MCF 10A (cell line): Measurements from ENCODE around the gene QKI. TPM values are rescaled to one million over a fixed set of nuclear protein-coding genes. Genes with fewer than 3 reads are reported as not detected.
A peak's percentile ranks its signal among the peaks of the same experiment; 100 is the strongest.

Source experiments
- BruUV-seq: library from RNA; stranded (reverse); fragments of 400-500 nt; replicated peaks from 2 replicates; lab custom pipeline; 2021; lab: Mats Ljungman, UMichigan
- CTCF ChIA-PET: fragments of 300-600 bp; sonication (Branson Sonifier 250); formaldehyde crosslinking; extraction: SDS; loops from one replicate; lab custom pipeline; 2021; ENCODE audit warnings: antibody characterized with exemption, inconsistent platforms; lab: Yijun Ruan, JAX
- POLR2A ChIA-PET: fragments of 300-600, 350-650 bp; sonication (Branson Sonifier 250); formaldehyde crosslinking; extraction: SDS; loops from one replicate; lab custom pipeline; 2020; ENCODE audit warnings: antibody characterized with exemption, inconsistent platforms; lab: Yijun Ruan, JAX
- DNase-seq: peaks from one replicate; pipeline ENCODE4 v3.0.0-alpha.2; 2018; ENCODE audit not compliant: unreplicated experiment
- H3K27ac Mint-ChIP-seq: one replicate; pipeline ENCODE4 v1.8.0; 2022; ENCODE audit warnings: mild to moderate bottlenecking, low read depth, mixed read lengths; ENCODE audit not compliant: unreplicated experiment
- H3K27me3 Mint-ChIP-seq: one replicate; pipeline ENCODE4 v1.8.0; 2022; ENCODE audit warnings: mixed read lengths; ENCODE audit not compliant: insufficient read depth, unreplicated experiment
- H3K36me3 Mint-ChIP-seq: one replicate; pipeline ENCODE4 v1.8.0; 2022; ENCODE audit warnings: mild to moderate bottlenecking, moderate library complexity, mixed read lengths; ENCODE audit not compliant: insufficient read depth, unreplicated experiment
- H3K4me1 Mint-ChIP-seq: one replicate; pipeline ENCODE4 v1.8.0; 2022; ENCODE audit warnings: mixed read lengths; ENCODE audit not compliant: insufficient read depth, unreplicated experiment
- H3K4me3 Mint-ChIP-seq: one replicate; pipeline ENCODE4 v1.8.0; 2022; ENCODE audit warnings: mild to moderate bottlenecking, moderate library complexity, mixed read lengths; ENCODE audit not compliant: unreplicated experiment
- H3K9me3 Mint-ChIP-seq: one replicate; pipeline ENCODE4 v1.8.0; 2022; ENCODE audit warnings: mixed read lengths; ENCODE audit not compliant: unreplicated experiment
- intact Hi-C: fragments of 100-400 bp; cut with micrococcal nuclease; formaldehyde crosslinking; loops from 2 replicates; pipeline ENCODE4 v1.14.1; 2022
- total RNA-seq: library from RNA; stranded (reverse); gene quantifications from 2 replicates; pipeline ENCODE4 v1.2.3, GENCODE V29; 2022
- TF ChIP-seq, protein P1 (sequence below): fragments of 200-600 bp; IDR thresholded peaks from one replicate; pipeline ENCODE4 v1.8.0; 2022; ENCODE audit warnings: antibody characterized with exemption, mild to moderate bottlenecking; ENCODE audit not compliant: unreplicated experiment

The QKI gene
- total RNA-seq, 1 experiment from 2014 or later, result 272 TPM

- ChIA-PET CTCF (no interaction called here), POLR2A (interaction anchor here (0.7 to 1.4 kb wide), 4 partner anchors 8 to 143 kb away, joined by 3 to 5 read pairs (median 3); no protein-coding TSS in a partner anchor)
- DNase-seq, result no peak
- no peak overlapping the region for H3K4me3 Mint-ChIP-seq
- peak overlapping the region; percentile 74 for H3K27ac Mint-ChIP-seq
- no peaks in the 10 kb centered on the region for H3K27me3 Mint-ChIP-seq
- H3K4me1 Mint-ChIP-seq, result peaks cover 21% of the 10 kb centered on the region
- TF ChIP-seq, protein P1, sequence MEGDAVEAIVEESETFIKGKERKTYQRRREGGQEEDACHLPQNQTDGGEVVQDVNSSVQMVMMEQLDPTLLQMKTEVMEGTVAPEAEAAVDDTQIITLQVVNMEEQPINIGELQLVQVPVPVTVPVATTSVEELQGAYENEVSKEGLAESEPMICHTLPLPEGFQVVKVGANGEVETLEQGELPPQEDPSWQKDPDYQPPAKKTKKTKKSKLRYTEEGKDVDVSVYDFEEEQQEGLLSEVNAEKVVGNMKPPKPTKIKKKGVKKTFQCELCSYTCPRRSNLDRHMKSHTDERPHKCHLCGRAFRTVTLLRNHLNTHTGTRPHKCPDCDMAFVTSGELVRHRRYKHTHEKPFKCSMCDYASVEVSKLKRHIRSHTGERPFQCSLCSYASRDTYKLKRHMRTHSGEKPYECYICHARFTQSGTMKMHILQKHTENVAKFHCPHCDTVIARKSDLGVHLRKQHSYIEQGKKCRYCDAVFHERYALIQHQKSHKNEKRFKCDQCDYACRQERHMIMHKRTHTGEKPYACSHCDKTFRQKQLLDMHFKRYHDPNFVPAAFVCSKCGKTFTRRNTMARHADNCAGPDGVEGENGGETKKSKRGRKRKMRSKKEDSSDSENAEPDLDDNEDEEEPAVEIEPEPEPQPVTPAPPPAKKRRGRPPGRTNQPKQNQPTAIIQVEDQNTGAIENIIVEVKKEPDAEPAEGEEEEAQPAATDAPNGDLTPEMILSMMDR, result no peak
- no peaks in the 10 kb centered on the region for H3K9me3 Mint-ChIP-seq
- intact Hi-C loops, result no loop called here
- peaks cover 38% of the 10 kb centered on the region for H3K36me3 Mint-ChIP-seq
- no TSS peak for BruUV-seq
These were observed 162.9 kb downstream of the QKI start for GRCh38 chr6:163577404-163577803.

GRCh38 chr6:163579111-163579879 lies 164.8 kb downstream of the QKI start:
- TF ChIP-seq, protein P1, result no peak
- Mint-ChIP-seq H3K27me3 (no peaks in the 10 kb centered on the region), H3K4me3 (no peak overlapping the region), H3K36me3 (peaks cover 49% of the 10 kb centered on the region), H3K27ac (peak overlapping the region; percentile 6), H3K9me3 (peaks cover 7% of the 10 kb centered on the region), H3K4me1 (peaks cover 26% of the 10 kb centered on the region)
- CTCF ChIA-PET, result interaction anchor here (0.5 to 0.8 kb wide), 4 partner anchors 9 to 399 kb away, joined by 3 read pairs; no protein-coding TSS in a partner anchor
- no peak for DNase-seq
- intact Hi-C loops, result no loop called here
- POLR2A ChIA-PET, result interaction anchor here (0.5 to 1.1 kb wide), 6 partner anchors 8 to 569 kb away, joined by 3 read pairs; no protein-coding TSS in a partner anchor
- no TSS peak for BruUV-seq

GRCh38 chr6:163579880-163580295 lies 165.4 kb downstream of the QKI start:
- no peak overlapping the region for H3K27ac Mint-ChIP-seq
- BruUV-seq, result no TSS peak
- TF ChIP-seq, protein P1, result no peak
- peaks cover 49% of the 10 kb centered on the region for H3K36me3 Mint-ChIP-seq
- ChIA-PET CTCF (interaction anchor here (0.5 to 0.8 kb wide), 2 partner anchors 9 to 102 kb away, joined by 3 read pairs; no protein-coding TSS in a partner anchor), POLR2A (interaction anchor here (0.5 to 0.6 kb wide), 3 partner anchors 82 to 569 kb away, joined by 3 read pairs; no protein-coding TSS in a partner anchor)
- H3K9me3 Mint-ChIP-seq, result peaks cover 7% of the 10 kb centered on the region
- DNase-seq, result peak; percentile 60
- intact Hi-C loops, result loop anchor here (10.0 kb wide), 1 partner anchor 245 kb away; no protein-coding TSS in a partner anchor
- no peak overlapping the region for H3K4me3 Mint-ChIP-seq
- H3K27me3 Mint-ChIP-seq, result no peaks in the 10 kb centered on the region
- peaks cover 26% of the 10 kb centered on the region for H3K4me1 Mint-ChIP-seq
